Lower leg skin (tissue), 3 donors: ENCODE measurements around the gene CYP26A1.

Experiments
- CTCF ChIP-seq, 3 donors: fragments of 450-650 bp; IDR thresholded peaks; one replicate each; pipeline ENCODE4 v1.5.1; 2016; ENCODE audit warnings: antibody characterized with exemption in 3 of 3, mild to moderate bottlenecking in 3 of 3, moderate library complexity in 2 of 3
- POLR2A ChIP-seq, 2 donors: fragments of 450-650 bp; IDR thresholded peaks; one replicate each; pipeline ENCODE4 v1.6.1; 2016 to 2017; ENCODE audit warnings: antibody characterized with exemption in 2 of 2, mild to moderate bottlenecking in 1 of 2, moderate library complexity in 1 of 2

GRCh38 chr10:93106631-93107072 is 33.0 kb downstream of the CYP26A1 start:
- TF ChIP-seq POLR2A (IDR thresholded peaks at IDR 0.05) (no peak), CTCF (IDR thresholded peaks at IDR 0.05) (peak in 1 of 3 donors; percentile 58)
